ENCODE results near the gene ANKRD53.

DNA sequence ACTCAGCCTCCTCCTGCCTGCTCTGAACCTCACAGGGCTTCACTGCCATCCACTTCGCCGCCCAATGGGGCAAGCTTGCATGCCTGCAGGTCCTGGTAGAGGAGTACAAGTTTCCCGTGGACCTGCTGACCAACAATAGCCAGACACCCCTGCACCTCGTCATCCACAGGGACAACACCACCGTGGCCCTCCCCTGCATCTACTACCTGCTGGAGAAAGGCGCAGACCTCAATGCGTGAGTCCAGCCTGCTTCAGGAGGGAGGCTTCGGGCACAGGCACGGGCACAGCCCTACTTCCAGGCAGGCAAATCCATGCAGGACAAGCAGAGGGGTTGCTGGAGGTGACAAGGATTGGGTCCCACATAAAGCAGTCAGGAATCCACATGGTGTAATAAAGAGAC is 1.2 kb downstream of the ANKRD53 start:
- TF ChIP-seq, protein P1, sequence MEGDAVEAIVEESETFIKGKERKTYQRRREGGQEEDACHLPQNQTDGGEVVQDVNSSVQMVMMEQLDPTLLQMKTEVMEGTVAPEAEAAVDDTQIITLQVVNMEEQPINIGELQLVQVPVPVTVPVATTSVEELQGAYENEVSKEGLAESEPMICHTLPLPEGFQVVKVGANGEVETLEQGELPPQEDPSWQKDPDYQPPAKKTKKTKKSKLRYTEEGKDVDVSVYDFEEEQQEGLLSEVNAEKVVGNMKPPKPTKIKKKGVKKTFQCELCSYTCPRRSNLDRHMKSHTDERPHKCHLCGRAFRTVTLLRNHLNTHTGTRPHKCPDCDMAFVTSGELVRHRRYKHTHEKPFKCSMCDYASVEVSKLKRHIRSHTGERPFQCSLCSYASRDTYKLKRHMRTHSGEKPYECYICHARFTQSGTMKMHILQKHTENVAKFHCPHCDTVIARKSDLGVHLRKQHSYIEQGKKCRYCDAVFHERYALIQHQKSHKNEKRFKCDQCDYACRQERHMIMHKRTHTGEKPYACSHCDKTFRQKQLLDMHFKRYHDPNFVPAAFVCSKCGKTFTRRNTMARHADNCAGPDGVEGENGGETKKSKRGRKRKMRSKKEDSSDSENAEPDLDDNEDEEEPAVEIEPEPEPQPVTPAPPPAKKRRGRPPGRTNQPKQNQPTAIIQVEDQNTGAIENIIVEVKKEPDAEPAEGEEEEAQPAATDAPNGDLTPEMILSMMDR (IDR thresholded peaks at IDR 0.05): no peak
- no peak for TF ChIP-seq POLR2A (IDR thresholded peaks at IDR 0.05)
- no peak for TF ChIP-seq EP300 (IDR thresholded peaks at IDR 0.05)

Data from gastroesophageal sphincter (tissue), 3 donors.